CD4-positive, alpha-beta T cell treated with Interleukin-2 at 100 ng/mL for 4 hours (primary cell): ENCODE measurements around the gene KYNU.

Experiments used
- DNase-seq: peaks from one replicate; pipeline ENCODE4 v3.0.0-alpha.2; 2020; ENCODE audit warnings: low spot score

The KYNU gene

DNA sequence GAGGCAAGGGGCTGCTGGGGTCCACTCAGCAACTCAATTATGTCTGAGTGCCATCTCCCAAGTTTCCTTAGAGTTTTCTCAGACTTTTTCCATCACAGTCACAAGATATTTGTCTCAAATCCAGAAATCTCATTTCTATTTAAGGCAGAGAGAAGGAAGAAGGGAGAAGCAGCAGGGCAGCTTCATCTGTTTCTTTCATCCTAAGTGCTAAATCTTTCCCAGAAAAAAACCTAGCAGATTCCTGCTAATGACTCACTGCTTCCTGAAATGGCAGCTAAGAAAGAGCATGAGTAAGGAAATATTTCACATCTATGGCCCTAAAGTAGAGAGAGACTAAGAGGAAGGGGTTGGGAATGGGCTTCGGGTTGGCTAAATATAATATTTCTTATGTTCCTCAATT, 88.0 kb downstream of the KYNU start:
- DNase-seq = no peak

- DNase-seq = no peak
Observed at GRCh38 chr2:142966284-142966683, 88.8 kb downstream of the KYNU start.

GRCh38 chr2:142967060-142967459, 89.6 kb downstream of the KYNU start:
- no peak for DNase-seq

GRCh38 chr2:142973160-142973821, 95.8 kb downstream of the KYNU start:
- no peak for DNase-seq

DNA sequence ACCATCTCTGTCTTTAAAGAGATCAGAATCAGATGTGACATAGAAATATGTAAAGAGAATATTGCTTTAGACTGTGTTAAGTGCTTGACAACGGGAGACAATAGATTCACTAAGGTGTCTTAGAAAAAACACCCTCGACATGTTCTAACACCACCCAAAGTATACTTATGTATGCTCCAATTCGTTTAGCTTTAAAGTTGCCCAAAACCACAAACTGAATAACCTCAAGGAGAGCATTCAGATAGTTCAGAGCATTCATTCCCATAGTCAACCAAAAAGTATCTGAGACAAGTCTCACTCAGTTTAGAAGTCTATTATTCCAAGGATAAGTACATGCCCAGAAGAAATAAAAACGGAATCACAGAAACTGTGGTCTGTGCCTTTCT, 96.4 kb downstream of the KYNU start:
- DNase-seq = no peak

DNA sequence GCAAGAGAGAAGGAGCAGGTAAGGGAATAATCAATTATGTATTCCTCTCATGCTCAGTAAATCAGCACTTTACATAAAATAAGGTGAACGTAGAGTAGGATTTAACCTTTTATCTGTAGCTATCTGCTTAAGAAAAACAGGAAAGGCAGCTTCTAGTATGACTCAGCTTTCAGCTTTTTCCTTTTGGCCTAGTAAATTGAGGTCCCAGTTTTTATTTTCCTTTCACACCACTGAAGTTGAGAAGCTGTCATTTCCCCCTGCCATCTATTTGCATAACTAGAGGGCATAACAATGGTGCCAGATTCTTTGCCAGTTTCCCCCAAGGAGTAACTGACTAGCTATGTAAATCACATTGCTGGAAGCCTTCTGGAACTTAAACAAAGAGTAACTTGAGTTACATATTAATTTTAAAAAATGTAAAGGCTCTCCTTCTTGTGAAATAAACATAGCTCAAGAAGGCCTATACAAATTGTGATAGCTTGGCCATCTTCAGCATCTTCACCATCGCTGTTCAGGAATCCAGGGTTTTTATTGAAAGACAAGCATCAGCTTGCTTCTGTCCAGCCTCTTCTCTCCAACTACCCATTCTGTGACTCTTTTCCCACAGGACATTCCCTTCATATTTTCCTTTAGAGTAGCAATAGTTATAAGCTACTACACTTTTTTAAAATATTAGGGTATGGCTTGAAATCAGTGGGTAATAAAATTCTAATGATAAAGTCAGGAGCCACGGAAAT, 97.0 kb downstream of the KYNU start:
- no peak for DNase-seq

DNA sequence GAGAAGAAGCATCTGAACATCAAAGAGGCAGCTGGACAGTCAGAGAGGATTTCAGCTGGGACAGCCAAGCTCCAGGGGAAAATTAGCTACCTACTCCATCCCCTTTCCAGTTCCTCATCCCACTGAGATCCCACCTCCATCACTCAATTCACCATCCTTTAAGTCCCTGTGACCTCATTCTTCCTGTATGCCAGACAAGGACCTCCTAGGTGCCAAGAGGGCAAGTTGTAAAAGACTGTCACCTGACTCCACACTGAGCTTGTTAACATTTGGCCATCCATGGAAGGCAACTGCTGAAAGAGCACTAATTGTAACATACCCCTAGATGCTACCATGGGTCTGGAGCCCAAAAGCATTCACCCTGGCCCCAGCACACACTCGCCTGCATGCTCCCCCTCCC, 97.8 kb downstream of the KYNU start:
- DNase-seq = no peak

GRCh38 chr2:142980246-142981068, 103.0 kb downstream of the KYNU start:
- peak; percentile 5 for DNase-seq

GRCh38 chr2:142981069-142981378, 103.6 kb downstream of the KYNU start:
- no peak for DNase-seq

DNA sequence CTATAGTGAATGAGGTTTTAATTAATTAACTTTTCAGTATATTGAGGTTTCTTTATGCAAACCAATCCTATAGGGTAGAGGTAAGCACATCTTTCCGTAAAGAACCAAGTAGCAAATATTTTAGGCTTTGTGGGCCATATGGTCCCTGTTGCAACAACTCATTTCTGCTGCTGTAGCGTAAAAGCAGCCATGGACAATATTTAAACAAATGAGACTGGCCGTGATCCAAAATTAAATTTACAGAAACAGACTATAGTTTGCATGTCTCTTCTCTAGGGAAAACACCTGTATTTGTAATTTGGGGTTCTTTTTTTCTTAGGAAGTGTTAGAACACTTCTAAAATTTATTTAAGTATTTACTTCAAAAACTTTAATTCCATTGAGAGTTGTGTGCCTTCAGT, 104.3 kb downstream of the KYNU start:
- DNase-seq = no peak

DNA sequence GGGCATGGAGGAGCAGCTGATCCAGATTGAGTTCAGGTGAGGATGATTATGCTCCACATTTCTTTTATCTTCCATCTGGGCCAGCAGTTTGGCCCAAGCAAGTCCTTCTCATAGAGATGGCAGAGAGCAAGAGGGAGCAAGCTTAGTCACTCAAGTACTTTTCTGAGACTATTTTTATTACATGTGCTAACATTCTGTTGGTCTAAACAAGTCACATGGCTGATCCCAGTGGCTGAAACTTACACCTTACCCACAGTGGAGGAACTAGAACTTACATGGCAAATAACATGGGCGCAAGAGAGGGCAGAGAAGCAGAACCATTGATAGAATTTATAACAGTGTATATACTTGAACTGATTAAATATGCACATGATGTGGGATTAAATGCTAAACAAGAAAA, 105.7 kb downstream of the KYNU start:
- DNase-seq = no peak

DNA sequence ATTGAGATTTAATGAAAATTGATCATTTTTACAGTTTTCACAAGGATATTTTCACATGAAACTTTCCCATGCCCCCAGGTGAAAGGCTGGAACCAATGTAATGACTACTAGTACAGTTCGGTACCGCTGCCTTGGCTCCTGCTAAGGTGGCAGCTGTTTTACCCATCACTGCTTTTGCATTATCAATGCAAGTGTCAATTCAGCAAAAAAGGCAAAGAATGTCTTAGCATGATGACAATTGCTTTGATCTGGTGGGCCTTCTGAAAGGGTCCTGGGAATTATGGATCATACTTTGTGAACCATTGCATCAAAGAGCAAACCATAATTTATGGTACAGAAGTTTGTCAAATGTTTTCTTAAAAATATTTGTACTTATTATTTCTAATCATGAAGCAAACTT, 107.2 kb downstream of the KYNU start:
- DNase-seq = no peak

GRCh38 chr2:142987044-142987443, 109.6 kb downstream of the KYNU start:
- no peak for DNase-seq

DNA sequence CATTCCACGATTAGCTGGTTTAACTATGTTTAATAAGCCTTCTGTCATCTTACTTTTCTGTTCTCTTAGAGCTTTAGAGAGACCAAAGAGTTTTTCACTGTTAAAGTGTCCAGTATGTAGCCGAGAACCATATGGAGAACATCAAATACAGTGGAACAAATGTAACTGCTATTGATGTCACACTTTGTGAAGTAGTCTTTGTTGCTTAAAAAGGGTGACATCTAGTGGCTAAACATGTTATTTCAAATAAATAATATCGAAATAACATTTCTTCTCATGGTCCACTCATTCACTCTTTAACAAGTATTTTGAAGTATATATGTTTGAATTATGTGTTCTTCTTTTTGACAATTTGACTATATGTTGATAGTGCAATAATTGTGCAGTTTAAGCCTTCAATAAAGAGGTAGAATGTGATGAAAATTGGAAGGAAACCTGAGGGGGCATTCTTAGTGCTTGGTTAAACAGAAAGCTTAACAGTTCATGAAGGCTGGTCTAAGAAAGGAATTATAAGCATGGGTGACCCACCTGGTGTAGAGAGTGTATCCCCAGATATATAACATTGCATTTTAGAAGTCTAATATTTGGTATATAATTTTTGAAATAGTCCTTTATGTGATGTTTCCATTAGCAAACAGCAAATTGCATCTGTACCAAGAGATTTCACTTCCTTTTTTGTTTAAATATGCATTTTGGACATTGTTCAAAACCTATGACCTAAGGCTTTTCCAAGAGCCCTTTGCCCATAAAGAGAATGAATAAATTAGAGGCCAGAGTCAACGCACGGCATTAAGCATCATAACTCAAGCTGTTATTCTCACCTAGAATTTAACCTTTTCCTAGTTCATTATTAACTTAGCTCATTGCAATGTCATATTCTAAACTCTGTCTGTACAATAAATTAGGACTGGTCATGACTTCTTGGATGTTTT, 112.1 kb downstream of the KYNU start:
- peak; percentile 22 for DNase-seq

- no peak for DNase-seq
Observed at GRCh38 chr2:142991295-142991694, 113.8 kb downstream of the KYNU start.

DNA sequence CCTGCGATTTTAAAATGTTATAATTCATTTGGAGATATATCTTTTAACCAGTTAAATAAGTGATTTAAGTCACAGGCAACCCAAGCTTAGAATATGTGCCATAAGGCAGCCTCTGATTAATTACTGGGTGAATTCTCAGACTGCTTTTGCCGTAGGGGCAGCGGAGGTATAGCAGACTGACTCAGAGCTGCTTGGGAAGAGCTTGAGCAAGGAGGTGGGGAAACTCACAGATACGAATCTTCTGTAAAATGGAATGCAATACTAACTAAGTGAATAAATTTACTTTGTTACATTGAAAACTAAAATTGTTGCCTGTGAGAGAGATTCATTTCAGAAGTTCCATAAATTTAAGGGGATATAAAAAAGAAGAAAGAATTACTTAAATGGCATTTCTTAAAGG, 115.4 kb downstream of the KYNU start:
- no peak for DNase-seq

GRCh38 chr2:142993771-142994170, 116.3 kb downstream of the KYNU start:
- DNase-seq = no peak

DNA sequence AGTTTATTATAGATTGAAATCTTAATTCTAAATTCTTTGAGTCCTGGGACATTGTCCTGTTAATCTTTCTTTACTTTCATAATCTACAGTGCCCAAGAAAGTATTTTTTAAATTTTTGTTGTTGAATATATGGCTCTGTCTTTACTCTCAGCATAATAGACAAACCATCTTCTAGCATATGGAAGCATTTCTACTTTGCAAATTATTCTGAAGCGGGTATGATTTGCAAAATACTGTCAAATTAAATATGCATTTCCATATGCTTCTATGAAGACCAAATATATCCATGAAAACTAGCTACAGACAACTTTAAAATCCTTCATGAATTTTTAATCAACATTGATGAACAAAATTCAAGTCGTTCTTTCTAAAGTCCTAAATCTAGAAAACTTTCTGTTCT, 117.2 kb downstream of the KYNU start:
- no peak for DNase-seq

DNA sequence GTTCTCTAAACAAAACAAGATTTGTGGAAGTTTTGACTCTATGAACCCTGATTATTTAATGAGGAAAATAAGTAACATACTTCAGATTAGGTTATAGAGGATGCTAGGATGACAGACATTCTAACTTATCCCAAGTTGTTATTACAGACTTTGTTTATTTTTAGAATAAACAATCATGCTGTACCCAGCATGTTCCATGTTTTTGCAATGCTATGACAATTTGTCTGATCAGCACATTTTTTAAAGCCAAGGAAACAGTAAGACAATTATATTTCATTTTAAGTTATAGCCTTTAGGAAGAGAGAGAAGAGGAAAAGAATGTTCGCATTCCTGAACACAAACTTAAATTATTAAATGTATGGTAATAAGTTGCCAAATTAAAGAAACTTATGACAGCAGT, 119.8 kb downstream of the KYNU start:
- DNase-seq = no peak

DNA sequence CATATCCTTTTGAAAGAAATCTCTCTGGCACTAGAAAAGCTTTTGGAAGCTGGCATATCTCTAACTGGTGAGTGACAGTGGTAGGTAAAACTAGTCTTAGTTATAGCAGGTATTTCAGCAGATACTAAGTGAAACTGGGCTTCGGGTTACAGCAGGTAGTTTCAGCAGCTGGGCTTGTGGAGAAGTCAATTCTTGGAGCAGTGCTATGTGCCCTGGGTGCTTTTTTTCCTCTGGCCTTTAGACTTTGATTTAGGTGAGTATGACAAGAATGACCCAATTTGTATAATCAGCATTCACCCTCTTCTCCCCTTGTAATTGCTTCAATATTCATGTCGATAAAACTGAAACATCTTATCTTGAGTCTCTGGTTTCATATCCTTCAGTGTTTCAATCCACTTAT, 123.1 kb downstream of the KYNU start:
- DNase-seq = no peak

DNA sequence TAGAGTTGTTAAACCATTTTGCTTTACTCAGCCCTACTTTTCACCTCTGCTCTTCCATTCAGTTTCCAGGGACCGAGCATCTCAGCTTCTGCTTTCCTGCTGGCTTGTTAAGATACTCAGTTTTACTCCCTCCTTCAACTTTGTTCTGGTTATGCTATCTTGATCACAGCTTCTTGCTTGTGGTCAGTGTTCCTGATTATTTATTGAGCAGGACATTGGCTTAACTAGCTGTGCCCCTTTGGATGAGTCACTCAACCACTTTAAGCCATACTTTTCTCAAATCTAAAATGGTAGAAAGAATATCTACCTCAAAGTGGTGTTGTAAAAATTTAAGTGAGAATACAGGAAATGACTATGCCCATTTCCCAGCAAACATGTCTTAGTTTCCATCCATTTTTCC, 124.0 kb downstream of the KYNU start:
- DNase-seq = no peak

GRCh38 chr2:143015656-143016055, 138.2 kb downstream of the KYNU start:
- DNase-seq = no peak
